ENCODE results near the gene DLX6.

DLX6 gene

GRCh38 chr7:96995406-96996110 lies 9.8 kb upstream of the DLX6 start:
- no peak for DNase-seq (ENCODE audit: low spot score)

- peak; percentile 68 for DNase-seq (ENCODE audit: low spot score)
Measured at GRCh38 chr7:96996111-96996957, 9.0 kb upstream of the DLX6 start.

- DNase-seq (ENCODE audit: low spot score), result no peak
Measured at GRCh38 chr7:96996958-96997511, 8.3 kb upstream of the DLX6 start.

GRCh38 chr7:96997512-96998032 lies 7.8 kb upstream of the DLX6 start:
- no peak for DNase-seq (ENCODE audit: low spot score)

GRCh38 chr7:96998333-96998732 lies 7.0 kb upstream of the DLX6 start:
- no peak for DNase-seq (ENCODE audit: low spot score)

GRCh38 chr7:96998744-96999143 lies 6.6 kb upstream of the DLX6 start:
- DNase-seq (ENCODE audit: low spot score), result peak; percentile 58

- no peak for DNase-seq (ENCODE audit: low spot score)
Measured at GRCh38 chr7:97001221-97001620, 4.1 kb upstream of the DLX6 start.

- DNase-seq (ENCODE audit: low spot score), result peak; percentile 62
Measured at GRCh38 chr7:97001656-97002554, 3.4 kb upstream of the DLX6 start.

- no peak for DNase-seq (ENCODE audit: low spot score)
Measured at GRCh38 chr7:97002555-97003261, 2.6 kb upstream of the DLX6 start.

GRCh38 chr7:97003262-97004246 lies 1.8 kb upstream of the DLX6 start:
- no peak for DNase-seq (ENCODE audit: low spot score)

GRCh38 chr7:97004247-97005182 lies 838 bp upstream of the DLX6 start:
- DNase-seq (ENCODE audit: low spot score), result no peak

- DNase-seq (ENCODE audit: low spot score), result peak; percentile 82
Measured at GRCh38 chr7:97006055-97006815, 882 bp downstream of the DLX6 start.

GRCh38 chr7:97006816-97007582 lies 1.6 kb downstream of the DLX6 start:
- peak; percentile 63 for DNase-seq (ENCODE audit: low spot score)

- DNase-seq (ENCODE audit: low spot score), result no peak
Measured at GRCh38 chr7:97007583-97007861, 2.2 kb downstream of the DLX6 start.

- DNase-seq (ENCODE audit: low spot score), result no peak
Measured at GRCh38 chr7:97008275-97008917, 3.0 kb downstream of the DLX6 start.

GRCh38 chr7:97009753-97010732 lies 4.7 kb downstream of the DLX6 start:
- DNase-seq (ENCODE audit: low spot score), result no peak
